KG1 (cell line): ENCODE measurements around the gene BCAR1.
"Not testable (repeated sequence)": the region's sequence is repeated elsewhere in the genome, so short reads cannot be mapped to it uniquely, and the experiment has no call there.

Source experiments
- DNase-seq: peaks from one replicate; lab custom pipeline; 2025; lab: John Stamatoyannopoulos, UW

Gene BCAR1

DNA sequence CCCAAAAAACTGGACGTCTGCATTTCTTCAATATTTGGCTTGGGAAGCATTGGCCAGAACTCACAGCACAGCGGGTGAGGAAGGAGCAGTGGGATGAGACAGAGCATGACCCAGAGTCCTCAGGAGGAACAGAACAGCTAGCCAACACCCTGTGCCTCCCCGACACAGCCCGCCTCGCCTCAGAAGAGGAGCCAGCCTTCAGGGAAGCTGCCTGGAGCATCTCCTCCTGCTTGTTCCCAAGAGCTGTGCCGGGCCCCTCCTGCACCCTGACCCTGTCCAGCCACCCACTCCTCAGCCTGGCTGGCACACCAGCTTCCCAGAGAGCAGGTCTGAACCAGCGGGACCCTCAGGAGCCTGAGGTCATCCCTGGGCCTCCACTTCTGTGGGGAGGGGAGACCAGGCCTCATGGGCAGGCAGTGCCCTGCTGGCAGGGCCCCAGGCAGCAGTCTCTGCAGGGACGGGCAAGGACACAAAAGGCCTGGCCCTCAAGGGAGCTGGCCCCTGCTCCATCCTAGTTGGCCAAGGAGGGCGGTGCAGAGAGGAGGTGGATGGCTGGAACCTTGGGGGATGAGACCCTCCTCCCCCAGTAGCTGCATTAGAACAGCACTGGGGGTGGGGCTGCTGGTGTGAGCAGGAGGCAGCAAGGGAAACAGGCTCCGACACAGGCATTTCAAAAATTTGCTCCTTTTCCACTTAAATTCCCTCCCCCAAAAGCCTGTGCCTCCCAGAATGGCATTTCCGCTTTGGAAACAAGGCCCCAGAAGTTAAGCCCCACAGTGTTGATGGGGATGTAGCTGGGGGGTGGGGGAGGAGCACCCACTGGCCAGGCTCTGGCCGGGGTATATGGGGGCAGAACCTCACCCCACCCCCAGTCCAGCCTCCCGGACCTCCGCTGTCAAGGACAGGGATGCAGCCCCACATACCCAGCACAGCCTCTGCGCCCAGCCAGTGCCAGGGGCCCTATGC lies 1.8 kb upstream of the BCAR1 start:
- no peak for DNase-seq

DNA sequence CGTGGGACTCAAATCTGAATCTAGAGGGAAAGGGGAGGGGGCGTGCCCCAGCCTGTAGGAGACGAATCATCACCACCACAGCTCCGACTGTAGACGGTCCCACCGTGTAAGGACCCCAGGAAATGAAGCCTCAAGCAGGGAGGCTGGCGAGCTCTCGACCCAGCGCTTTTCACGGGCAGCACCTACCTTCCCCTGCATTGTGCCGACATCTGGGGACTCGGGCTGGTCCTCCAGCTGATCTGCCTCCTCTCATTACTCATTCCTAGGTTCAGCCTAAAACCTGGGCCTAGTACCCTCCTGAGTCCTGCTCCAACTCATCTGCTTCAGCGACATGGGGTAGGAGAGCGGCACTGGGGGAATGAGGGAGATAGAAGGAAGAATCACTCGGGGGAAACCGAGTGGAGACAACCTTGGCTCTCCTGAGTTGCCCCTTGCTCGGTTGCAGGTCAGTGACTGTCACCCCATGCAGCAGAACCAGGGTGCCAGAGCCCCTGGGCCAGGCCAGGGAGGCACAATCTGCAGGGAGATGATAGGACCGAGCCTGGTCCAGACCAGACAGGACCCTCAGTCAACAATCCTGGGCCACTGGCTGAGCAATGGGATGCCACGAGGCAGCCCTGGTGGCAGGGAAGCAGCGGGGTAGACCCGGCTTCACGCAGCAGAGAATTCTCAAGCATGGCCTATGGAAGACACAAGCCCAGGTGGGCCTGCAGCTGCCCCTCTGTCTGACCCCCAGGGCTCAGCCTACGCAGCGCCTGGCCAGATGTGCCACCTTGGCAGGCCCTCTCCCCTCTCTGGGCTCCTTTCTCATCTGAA lies 833 bp upstream of the BCAR1 start:
- DNase-seq = no peak

DNA sequence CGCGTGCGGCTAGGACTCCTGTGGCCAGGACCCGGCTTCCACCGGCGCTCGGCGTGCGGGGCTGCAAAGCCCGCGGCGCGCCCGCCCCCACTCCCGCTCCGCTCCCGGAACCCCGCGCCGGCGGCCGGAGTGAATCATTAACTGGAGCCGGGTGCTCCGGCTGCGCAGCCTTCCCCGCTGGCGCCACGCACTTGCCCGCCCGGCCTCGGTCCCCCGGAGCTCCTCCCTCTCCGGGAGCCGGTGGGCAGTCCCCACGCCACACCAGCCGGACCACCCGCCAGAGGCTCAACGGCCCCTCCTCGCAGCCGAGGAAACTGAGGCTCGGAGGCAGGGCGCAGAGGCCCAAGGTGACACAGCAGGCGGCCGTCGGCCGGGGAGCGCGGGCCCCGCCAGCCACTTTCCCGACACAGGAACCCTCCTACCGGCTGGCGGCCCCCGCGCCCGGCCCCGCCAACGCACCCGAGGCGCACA lies 580 bp downstream of the BCAR1 start:
- DNase-seq = no peak

DNA sequence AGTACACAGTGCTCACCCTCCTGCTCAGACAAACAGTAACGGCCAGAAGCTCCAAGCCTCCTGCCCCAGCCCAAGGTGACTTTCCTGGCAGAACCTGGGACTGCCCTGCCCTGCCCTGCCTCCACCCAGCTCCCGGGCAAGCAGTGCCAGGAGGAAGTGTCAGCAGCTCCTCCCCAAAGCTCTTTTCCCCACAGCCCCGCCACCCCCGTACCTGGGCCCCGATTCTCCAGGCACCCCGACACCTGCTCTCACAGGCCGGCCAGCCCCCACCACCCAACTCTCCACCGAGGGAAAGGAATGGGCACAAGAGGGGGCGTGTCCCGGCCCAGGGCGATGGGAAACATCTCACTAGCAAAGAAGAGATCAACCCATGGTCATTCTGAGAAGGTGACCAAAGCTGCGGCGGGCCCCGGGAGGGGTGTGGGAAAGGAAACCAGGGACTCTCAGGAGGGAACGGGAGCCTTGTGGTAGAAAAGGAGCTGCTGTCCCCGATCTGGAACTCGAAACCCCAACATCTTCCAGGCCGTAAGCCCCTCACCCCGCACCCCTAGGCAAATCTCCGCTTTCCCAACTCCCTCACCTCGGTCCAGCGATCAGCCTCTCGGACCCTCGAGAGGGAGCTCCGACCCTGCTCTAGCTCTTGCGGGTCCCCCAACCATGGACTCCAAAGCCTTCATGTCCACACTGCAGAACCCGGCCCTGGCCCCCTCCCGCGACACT lies 1.2 kb downstream of the BCAR1 start:
- DNase-seq = no peak

DNA sequence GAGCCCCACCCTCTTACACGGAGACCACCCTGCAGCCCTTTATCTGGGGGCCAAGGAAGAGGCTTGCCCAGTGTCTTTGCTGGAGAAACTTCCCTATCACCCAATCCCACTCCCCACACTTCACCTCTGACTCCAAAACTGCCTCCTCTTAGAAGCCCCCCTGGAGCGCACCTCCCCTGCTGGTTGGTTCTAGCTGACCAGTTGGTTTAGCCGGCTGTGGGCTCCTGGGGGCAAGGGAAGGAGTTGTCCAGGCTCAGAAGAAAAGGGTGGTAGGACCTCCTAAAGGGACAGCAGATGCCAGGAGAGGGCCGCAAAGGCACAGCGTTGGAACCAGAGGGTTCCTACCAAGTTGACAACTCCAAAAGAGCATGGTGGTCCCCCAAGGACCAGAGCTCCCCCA lies 2.0 kb downstream of the BCAR1 start:
- DNase-seq = no peak

DNA sequence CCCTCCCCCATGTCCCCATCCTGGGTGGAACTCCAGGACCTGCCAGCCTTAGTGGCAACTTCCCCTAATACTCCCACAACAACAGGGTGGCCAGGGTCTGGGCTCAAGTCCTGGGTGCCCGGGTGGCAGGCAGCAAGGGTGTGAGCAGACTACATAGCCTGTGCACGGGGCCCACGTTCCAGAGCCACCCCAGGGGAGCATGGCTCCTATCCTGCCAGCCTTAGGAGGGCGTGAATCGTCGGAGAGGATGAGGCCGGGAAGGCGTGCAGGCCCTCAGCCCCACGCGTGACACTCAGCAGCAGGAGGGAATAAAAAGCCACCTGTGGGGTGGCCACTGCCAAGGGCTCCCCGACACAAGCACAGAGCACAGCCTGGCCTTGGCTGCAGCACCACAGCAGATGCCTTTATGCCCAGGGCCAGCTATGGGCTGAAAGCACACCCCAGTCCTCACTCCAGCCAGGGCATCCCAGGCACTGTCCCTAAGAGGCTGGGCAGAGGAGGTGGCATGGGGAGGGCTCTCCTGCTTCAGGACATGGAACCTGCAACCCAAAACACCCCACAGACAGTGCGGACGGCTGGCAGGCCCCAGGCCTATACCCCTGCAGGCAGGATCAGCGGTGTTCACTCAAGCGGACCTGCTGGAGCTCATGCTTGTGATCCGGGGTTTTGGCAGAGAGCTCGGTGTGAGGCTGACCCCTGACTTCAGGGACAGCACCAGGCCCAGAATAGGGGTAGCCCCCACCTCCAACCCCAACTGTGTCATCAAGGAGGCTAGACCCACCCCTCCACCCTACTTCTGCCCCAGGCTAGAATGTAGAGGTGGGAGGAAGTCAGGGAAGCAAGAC lies 2.7 kb downstream of the BCAR1 start:
- DNase-seq = no peak

DNA sequence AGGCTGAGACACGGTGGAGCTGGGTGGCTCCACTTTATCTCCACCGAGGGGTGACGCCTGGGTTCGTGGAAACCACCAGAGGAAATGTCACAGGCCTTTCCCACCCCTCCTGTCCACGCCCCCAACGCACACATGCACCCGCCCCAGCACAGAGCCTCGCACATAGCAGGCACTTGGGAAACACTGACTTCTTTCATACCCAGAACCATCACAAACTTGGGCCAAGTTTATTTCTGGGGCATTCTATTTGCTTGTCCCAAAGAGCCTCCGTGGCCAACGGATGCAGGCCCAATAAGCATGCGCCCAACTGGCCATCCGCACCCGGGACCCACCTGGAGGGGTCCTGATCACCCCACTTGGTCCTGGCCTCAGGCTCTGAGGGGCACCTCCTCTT lies 3.3 kb downstream of the BCAR1 start:
- DNase-seq = no peak

DNA sequence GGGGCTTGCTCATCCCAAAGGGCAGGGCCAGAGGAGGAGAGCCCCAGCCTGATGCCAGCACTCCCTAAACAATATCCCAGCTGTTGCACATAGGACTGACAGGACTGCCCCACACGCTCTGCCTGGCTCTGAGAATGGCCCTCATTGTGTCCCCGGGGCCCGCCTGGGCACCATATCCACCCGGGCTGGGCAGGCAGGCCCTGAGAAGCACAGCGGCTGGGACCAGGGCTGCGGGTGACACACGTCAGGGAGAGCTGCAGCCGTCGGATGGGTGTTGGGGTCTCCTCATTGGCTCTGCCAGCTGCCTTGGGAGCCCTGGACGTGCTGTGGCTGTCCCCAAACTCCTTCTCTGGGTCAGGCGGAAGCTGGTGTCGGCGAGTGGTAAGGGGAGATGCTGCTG lies 4.2 kb downstream of the BCAR1 start:
- no peak for DNase-seq

DNA sequence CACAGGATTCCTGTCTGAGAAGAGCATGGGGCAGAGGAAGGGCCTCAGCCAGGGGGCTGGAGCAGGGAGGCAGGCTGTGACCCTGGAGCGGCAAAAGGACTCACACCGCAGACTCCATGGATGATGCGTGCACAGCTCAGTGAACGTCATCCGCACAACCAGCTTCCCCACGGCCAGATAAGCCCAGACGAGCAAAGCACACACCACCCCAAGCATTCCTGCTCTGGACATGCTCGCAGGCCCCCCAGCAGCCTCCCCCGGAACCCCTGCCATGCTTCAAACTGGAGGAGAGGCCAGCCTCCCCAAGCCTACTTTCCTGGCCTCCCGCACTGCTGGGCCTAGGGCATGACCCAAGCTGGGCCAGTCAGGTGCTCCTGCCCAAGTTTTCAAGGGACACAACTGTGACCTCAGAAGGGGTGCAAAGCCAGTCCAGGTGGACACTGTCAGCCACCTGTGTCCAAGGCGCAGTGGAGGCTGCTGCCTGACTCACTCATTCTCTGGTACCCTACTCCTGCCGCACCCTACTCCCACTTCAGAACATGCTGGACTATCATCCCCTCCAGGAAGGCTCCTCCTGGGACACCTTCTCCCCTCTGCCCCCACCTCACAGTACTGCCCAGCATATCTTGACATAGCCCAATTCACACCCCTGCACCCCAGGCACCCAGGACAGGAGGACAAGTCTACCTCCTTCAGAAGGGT lies 4.8 kb downstream of the BCAR1 start:
- no peak for DNase-seq

DNA sequence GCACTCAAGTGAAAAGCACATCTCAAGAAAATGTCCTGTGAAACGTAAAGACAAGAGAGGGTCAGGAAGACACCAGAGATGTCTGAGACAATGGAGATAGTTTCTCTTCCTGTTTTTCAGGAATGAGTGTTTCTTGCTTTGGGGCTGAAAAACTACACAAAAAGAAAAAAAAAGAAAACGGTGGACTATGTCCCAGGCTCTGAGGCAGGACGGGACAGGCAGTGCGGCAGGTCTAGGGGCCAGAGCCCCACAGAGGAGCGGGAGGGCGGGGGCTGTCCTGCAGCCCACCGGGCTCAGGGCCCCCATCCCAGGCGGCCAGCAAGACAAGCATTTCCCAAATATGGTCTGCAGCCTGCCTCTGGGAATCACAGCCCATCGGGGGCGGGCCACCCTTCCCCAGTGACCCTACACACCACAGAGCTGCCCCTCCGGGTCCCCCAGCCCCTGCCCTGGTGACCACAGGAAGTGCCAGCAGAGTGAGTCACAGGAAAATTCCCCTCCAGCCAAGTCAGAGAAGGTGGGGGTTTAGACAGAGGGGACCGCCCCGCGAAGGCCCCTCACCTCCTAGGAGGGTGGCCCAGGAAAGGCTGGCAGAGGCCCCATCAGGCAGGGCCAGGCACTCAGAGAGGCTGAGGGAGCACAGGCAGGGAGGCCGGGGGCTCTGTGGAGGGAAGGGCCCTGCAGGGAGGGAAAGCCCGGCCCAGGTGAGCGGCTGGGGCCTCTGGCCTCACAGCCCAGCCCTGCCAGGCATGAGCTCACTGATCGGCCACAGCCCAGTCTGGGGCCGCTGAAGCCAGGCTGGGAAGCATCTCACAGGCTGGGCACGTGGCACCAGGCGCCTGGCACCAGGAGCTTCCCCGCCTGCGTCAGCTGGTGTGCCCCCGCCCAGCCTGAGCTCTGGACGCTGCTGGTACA lies 6.3 kb downstream of the BCAR1 start:
- DNase-seq = no peak

DNA sequence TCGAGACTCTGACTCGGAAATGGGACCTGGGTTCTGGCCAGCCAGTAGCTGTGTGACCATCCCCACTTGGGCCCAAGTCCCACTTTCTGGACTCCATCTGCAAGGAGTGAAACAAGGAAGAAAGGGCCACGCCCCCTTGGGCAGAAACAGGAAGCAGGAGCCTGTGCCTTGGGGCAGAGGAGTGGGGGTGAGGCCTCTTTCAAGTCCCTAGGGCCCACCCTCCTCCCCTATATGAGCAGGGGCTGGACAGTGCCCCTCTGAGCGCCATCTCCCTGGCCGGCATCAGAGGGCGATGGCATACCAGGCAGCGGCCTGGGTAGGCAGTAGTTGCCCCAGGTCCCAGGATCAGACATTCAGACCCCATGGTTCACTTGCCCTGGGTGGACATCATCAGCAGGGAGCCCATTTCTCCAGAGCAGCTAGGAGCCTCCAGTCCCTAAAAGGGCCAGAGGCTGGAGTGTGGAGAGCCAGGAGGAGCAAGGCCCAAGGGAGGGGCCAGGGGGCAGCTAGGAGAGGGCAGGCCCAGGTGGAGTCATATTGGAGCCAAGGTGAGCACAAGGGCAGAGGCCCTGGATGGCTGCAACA lies 7.1 kb downstream of the BCAR1 start:
- no peak for DNase-seq

DNA sequence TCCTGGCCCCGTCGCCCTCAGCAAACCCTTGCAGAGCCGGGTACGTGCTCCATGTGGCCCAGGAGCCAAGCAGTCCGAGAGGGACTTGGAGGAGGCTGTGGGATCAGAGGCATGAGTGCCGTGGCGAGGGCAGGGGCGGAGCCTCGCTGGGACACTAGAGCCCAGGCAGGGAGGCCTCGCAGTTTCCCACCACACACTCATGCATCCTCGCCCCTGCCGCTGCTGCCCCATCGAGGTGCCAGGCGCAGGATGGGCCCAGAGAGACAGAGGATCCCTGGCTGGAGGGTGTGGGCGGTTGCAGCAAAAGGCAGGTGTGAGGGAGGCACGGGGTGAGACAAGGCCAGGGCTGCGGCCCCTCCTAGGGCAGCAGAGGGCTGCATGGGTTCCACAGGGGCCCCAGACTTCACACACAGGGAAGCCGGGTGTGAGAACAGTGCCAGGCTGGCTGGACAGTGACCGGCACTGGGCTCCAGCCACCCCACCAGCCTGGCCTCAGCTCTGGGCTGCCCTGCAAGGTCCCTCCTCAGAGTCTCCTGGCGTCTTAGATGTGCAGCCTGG lies 7.7 kb downstream of the BCAR1 start:
- DNase-seq = no peak

DNA sequence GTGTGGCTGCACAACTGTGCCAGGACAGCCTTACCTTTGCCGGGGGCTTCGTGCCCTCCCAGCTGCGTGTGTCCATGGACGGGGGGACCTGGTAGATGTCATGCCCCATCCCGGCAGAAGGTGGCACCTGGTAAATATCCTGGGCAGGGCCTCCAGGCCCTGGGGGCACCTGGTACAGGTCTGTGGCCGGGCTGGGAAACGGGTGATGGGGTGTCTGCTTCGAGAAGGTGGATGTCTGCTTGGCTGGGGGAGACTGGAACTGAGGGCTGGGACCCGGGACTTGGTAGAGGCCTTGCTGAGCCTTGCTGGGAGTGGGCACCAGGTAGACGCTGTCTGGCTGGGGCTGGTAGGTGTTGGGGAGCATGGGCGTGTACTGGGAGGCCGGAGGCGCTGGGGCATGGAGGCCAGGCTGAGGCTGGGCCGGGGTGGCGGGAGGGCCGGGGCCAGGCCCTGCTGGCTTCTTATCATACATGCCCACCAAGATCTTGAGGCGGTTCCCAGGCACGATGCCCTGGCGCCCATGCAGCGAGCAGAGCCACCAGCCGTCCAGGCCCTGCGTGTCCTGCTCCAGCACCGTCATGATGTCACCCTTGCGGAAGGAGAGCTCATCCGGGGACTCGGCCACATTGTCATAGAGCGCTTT lies 8.9 kb downstream of the BCAR1 start:
- DNase-seq = not testable (repeated sequence)

DNA sequence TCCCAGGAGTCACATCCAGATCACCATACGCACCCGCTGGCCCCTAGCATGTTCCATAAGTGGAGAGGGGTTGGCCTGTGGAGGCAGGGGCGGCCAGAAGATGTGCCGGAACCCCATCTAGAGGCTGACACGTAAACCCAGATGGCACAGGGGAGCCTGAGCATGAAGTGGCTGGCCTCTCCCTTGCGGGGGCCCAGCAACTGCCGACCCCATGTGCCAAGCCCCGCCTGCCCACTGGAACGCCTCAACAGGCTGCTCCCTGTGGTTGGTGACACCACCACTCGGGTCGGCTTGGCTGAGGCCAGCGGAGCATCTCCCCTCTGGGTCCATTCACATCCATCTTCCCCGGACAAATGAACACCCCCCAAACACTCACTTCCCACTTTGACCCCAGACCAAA lies 9.5 kb downstream of the BCAR1 start:
- no peak for DNase-seq

DNA sequence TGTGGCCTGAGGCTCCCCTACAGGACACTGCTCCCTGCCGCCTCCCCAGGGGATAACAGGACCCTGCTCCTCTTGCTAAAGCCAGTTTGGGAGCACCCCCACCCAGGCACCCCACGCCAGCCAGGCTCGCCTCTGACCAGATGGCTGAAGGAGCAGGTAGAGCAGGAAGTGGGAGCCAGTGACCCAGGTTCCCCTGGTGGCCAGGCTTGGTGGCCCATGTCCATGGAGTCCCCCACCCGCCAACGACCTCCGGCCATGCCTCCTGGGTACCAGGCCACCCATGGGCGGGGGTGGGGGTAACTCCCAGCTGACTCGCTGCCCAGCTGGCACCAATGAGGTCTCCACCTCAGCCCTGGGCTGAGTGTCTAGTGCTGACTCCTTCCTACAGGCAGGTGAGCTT lies 10.0 kb downstream of the BCAR1 start:
- DNase-seq = no peak

DNA sequence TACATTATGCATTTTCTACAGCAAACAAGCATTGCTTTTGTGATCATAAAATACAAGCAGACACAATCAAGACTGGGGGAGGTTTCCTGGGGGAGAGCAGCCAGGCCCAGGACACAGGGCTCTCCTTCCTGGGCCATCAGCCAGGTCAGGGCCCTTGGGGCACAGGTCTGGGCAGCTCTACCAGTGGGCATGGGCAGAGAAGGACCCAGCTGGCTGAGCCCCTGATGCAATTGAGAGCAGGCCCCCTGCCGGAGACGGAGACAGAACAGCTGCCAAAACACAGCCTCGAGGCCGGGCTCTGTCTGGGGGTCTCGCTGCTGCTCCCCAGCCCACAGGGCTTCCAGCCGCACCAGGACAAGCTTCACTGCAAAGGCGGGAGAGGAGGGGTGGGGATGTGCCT lies 10.8 kb downstream of the BCAR1 start:
- not testable (repeated sequence) for DNase-seq

DNA sequence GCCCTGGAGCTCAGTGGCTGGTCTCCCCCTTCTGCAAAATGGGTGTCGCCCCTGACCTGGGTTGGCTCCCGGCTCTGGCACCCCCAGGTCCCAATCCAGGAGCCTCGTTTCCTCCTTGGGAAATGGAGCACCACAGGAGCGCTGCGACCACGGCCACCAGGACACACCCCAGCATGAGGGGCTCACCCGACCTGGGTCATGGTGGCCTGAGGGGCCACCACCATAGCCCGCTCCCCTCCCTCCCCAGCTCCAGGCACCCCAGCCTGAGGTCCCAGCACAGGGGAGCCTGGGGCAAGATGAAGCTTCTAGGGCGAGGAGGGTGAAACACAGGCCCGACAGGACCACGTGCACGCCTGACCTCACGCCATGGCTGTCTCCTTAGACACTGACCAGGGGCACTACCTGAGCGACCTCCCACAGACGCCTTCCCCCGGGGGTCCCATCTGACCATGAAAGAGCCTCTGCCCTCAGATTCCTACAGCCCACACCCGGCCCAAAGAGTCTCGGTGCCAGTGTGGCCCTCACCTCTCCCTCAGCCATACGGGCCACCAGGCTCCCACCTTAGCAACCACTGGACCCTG lies 11.8 kb downstream of the BCAR1 start:
- DNase-seq = no peak
